ENCODE data around the gene EZR.
A peak's percentile ranks its signal among the peaks of the same experiment; 100 is the strongest.

The EZR gene

DNA sequence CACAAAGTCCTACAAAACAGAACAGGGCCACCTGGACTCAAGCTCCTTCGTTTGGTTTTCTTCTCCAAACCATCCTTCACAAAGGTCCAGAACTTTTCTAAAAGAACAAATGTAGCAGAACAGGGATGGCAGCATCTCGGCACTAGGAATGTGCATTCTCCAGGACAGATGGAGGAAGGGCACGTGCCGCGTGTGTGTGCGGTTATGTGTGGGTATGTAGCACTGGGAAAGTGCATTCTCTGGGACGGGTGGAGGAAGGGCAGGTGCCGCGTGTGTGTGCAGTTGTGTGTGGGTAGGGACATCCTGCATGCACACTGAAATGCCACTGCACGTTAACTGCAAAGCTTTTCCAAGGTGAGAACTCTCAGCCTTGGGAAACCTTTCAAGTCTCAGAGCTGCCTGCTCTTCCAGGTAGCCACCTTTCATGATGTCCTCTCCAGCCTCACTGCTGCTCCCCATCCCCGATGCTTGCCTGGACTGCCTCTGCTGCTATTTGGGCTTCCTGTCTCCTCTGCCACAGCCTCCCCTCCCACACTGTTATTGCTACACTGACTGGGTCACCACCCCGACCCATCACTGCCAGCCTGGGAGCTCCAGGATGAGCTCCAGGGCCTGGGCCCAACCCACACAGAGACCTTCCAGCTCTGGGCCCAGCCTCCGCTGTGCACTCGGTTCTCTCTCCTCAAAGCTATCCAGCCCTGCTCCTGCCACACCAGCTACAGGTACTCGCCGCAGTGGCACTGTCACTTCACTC lies 47.6 kb downstream of the EZR start:
- no peaks in the 10 kb centered on the region for H3K36me3 ChIP-seq (ENCODE audit: control insufficient read depth, insufficient read depth, low read length)
- TF ChIP-seq, protein P1, sequence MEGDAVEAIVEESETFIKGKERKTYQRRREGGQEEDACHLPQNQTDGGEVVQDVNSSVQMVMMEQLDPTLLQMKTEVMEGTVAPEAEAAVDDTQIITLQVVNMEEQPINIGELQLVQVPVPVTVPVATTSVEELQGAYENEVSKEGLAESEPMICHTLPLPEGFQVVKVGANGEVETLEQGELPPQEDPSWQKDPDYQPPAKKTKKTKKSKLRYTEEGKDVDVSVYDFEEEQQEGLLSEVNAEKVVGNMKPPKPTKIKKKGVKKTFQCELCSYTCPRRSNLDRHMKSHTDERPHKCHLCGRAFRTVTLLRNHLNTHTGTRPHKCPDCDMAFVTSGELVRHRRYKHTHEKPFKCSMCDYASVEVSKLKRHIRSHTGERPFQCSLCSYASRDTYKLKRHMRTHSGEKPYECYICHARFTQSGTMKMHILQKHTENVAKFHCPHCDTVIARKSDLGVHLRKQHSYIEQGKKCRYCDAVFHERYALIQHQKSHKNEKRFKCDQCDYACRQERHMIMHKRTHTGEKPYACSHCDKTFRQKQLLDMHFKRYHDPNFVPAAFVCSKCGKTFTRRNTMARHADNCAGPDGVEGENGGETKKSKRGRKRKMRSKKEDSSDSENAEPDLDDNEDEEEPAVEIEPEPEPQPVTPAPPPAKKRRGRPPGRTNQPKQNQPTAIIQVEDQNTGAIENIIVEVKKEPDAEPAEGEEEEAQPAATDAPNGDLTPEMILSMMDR (IDR thresholded peaks at IDR 0.05) = no peak
- H3K27ac ChIP-seq = peak overlapping the region; percentile 85
- H3K4me2 ChIP-seq (ENCODE audit: low read length) = no peak overlapping the region
- H3K4me1 ChIP-seq = peaks cover 62% of the 10 kb centered on the region
- no peaks in the 10 kb centered on the region for H3K27me3 ChIP-seq (ENCODE audit: control insufficient read depth, insufficient read depth, low read length)
- H3K4me3 ChIP-seq (ENCODE audit: low read depth, low read length) = no peak overlapping the region
- no peaks in the 10 kb centered on the region for H3K9me3 ChIP-seq (ENCODE audit: control insufficient read depth, low read length)
- H2AFZ ChIP-seq = no peak overlapping the region
- no peak overlapping the region for H3K9ac ChIP-seq
- peaks cover 24% of the 10 kb centered on the region for H3K79me2 ChIP-seq

DNA sequence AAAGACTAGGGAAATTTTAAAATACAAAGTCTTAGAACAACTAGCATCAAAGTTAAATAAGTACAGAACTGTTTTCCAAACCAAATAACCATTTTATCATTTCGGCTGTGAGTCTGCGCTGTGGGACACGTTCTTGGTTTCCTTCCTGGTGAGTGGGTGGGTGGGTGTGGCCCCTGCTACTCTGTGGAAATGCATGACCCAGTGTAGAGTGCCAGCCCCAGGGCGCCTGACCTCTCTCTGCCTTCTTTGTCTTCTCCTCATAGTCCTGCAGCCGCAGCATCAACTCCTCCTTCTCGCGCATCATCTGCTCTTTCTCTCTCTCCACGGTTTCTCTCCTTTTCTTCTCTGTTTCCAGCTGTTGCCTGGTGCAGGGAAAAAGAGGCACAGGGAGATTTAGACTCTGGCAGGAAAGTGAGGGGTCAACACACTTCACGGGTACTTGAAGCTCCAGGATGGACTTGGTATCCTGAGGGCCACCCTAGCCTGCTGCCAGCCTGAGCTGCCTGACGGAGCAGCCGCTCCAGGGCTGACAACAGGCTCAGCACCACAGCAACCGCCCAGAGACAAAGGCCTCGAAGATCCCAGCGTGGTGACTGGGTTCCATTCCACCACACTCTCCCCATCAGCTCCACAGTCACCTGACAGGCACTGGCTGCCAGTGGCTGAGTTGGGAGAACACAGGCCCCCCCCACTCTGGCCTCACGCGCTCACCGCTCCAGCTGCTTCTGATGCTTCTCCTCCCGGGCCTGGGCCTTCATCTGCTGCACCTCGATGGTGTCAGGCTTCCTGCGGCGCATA lies 48.4 kb downstream of the EZR start:
- Histone ChIP-seq H3K27me3 (ENCODE audit: control insufficient read depth, insufficient read depth, low read length) (no peaks in the 10 kb centered on the region), H3K36me3 (ENCODE audit: control insufficient read depth, insufficient read depth, low read length) (no peaks in the 10 kb centered on the region), H2AFZ (no peak overlapping the region), H3K9ac (no peak overlapping the region), H3K79me2 (peaks cover 15% of the 10 kb centered on the region), H3K4me2 (ENCODE audit: low read length) (no peak overlapping the region), H3K27ac (peak overlapping the region; percentile 85), H3K4me1 (peaks cover 57% of the 10 kb centered on the region), H3K9me3 (ENCODE audit: control insufficient read depth, low read length) (no peaks in the 10 kb centered on the region), H3K4me3 (ENCODE audit: low read depth, low read length) (no peak overlapping the region)
- TF ChIP-seq, protein P1 (IDR thresholded peaks at IDR 0.05) = no peak

DNA sequence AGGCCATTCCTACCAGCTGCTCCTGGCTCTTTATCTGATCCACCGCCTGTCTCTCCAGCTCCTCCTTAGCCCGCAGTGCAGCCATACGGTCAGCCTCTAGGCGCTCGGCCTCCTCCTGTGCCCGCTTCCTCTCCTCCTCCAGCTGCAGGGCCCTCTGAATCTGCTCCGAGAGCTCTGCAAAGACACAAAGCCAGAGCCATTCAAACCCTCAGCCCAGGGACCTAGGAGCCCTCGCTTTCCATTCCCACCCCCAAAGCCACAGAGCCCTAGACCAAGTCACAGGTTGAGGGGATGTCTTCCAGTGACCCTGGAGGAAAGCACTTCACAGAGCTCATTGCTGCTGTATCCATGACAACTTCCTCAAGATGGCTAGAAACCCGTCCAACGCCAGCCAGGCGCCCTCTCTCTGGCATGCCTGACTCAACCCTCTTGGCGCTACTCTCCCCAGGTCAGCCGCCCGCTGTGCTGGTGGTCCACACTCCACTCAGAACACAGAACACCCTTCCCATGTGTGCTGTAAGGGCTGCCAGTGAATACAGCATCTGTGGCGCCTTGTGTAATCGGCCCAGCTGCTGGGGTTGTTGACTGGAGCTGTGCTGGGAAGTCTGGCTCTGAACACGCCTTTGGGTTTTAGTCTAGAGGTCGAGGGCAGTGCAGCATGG lies 49.3 kb downstream of the EZR start:
- TF ChIP-seq, protein P1 (IDR thresholded peaks at IDR 0.05) = no peak

DNA sequence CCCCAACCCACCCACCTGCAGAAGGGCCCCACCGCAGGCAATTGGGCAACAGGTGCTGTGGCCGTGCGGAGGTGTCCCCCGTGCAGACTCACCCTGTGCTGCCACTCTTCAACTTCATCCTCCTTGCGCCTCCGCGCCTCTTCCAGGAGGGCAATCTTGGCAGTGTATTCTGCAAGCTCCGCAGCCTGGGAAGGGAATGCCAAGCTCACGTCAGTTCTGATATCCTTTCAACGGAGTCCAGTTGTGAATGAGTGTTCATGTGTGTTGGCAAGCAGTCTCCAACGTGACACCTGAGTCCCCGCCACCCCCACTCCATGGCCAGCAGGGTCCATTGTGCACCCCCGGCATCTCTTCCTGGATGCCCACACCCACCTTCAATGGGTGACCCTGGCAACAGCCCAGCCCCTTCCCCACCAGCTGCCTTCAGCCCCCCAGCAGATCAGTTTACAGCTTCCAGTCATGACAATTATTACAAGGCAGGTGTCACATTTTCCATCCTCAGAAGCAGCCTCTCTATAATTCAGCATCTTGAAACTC lies 49.9 kb downstream of the EZR start:
- Histone ChIP-seq H3K4me1 (peaks cover 48% of the 10 kb centered on the region), H3K36me3 (ENCODE audit: control insufficient read depth, insufficient read depth, low read length) (no peaks in the 10 kb centered on the region), H3K9me3 (ENCODE audit: control insufficient read depth, low read length) (no peaks in the 10 kb centered on the region), H3K4me3 (ENCODE audit: low read depth, low read length) (no peak overlapping the region), H3K4me2 (ENCODE audit: low read length) (no peak overlapping the region), H3K9ac (no peak overlapping the region), H3K27me3 (ENCODE audit: control insufficient read depth, insufficient read depth, low read length) (no peaks in the 10 kb centered on the region), H3K27ac (peak overlapping the region; percentile 85), H3K79me2 (peaks cover 8% of the 10 kb centered on the region), H2AFZ (no peak overlapping the region)
- TF ChIP-seq, protein P1 (IDR thresholded peaks at IDR 0.05) = no peak

More for the DNA sequence above, 49.3 kb downstream of the EZR start:
- Histone ChIP-seq H3K4me2 (ENCODE audit: low read length) (no peak overlapping the region), H3K4me1 (peaks cover 51% of the 10 kb centered on the region), H3K27ac (peak overlapping the region; percentile 85), H3K9ac (no peak overlapping the region), H3K4me3 (ENCODE audit: low read depth, low read length) (no peak overlapping the region), H2AFZ (no peak overlapping the region), H3K9me3 (ENCODE audit: control insufficient read depth, low read length) (no peaks in the 10 kb centered on the region), H3K27me3 (ENCODE audit: control insufficient read depth, insufficient read depth, low read length) (no peaks in the 10 kb centered on the region), H3K36me3 (ENCODE audit: control insufficient read depth, insufficient read depth, low read length) (no peaks in the 10 kb centered on the region), H3K79me2 (peaks cover 9% of the 10 kb centered on the region)
